T-cell (primary cell): ENCODE measurements around the gene AGBL5. TPM values are rescaled to one million over a fixed set of nuclear protein-coding genes. Genes with fewer than 3 reads are reported as not detected.
A peak's percentile ranks its signal among the peaks of the same experiment; 100 is the strongest.
"Not testable (repeated sequence)": the region's sequence is repeated elsewhere in the genome, so short reads cannot be mapped to it uniquely, and the experiment has no call there.

Experiments used
- ATAC-seq, 4 experiments: fragments of 200-7000 bp in 3 of 4; fragments of 150-1000 bp in 1 of 4; cut with Tn5 transposase; replicated peaks in 1 of 4; 1 replicate in 3 of 4; 2 replicates in 1 of 4; pipeline ENCODE4 v1.10.0; 2021; ENCODE audit warnings: moderate library complexity in 3 of 4, mild to moderate bottlenecking in 2 of 4, moderate number of reproducible peaks in 1 of 4
- CTCF ChIA-PET, 2 donors: fragments of 300-600 bp; sonication (Branson Sonifier 250); formaldehyde crosslinking; loops; one replicate each; lab custom pipeline; 2022; ENCODE audit warnings: antibody characterized with exemption in 2 of 2; lab: Charles Lee
- POLR2A ChIA-PET, 2 donors: fragments of 300-600 bp; sonication (Branson Sonifier 250); formaldehyde crosslinking; loops; one replicate each; lab custom pipeline; 2022; ENCODE audit warnings: antibody characterized with exemption in 2 of 2; lab: Charles Lee
- DNase-seq, 35 experiments: peaks; one replicate each; pipeline versions ENCODE4 v3.0.0 to v3.0.0-alpha.2; 2013 to 2023
- H3K27ac ChIP-seq: one replicate; pipeline ENCODE4 v1.5.1; 2013; ENCODE audit warnings: low read length
- H3K27me3 ChIP-seq, 2 experiments: replicated peaks in 1 of 2; 1 replicate in 1 of 2; 2 replicates in 1 of 2; pipeline versions ENCODE4 v1.6.1 to v1.7.0; 2013; ENCODE audit warnings: low read length in 1 of 2, mixed read lengths in 1 of 2; ENCODE audit not compliant: control insufficient read depth in 2 of 2, insufficient read depth in 2 of 2; ENCODE audit errors: extremely low read depth in 1 of 2
- H3K36me3 ChIP-seq, 2 donors: 1 replicate in 1 of 2; 2 replicates in 1 of 2; pipeline versions ENCODE4 v1.6.1 to v1.7.0; 2013; ENCODE audit warnings: low read length in 1 of 2; ENCODE audit not compliant: control insufficient read depth in 2 of 2, insufficient read depth in 1 of 2; ENCODE audit errors: extremely low read depth in 1 of 2
- H3K4me1 ChIP-seq, 2 experiments: 1 replicate in 1 of 2; 2 replicates in 1 of 2; pipeline versions ENCODE4 v1.6.1 to v1.7.0; 2013; ENCODE audit warnings: low read length in 2 of 2, mixed read lengths in 1 of 2; ENCODE audit not compliant: insufficient read depth in 2 of 2, control insufficient read depth in 1 of 2; ENCODE audit errors: extremely low read depth in 1 of 2
- H3K4me3 ChIP-seq, 2 donors: 1 replicate in 1 of 2; 2 replicates in 1 of 2; pipeline versions ENCODE4 v1.5.1 to v1.7.0; 2013; ENCODE audit warnings: mild to moderate bottlenecking in 2 of 2, low read length in 1 of 2, moderate library complexity in 1 of 2; ENCODE audit not compliant: control insufficient read depth in 1 of 2; ENCODE audit errors: extremely low read depth in 1 of 2
- H3K9me3 ChIP-seq: 2 replicates; pipeline ENCODE4 v1.7.0; 2013
- H3K27ac Mint-ChIP-seq, 2 donors: one replicate each; pipeline ENCODE4 v1.8.0; 2020 to 2021; ENCODE audit warnings: mild to moderate bottlenecking in 2 of 2, mixed read lengths in 2 of 2
- H3K27me3 Mint-ChIP-seq, 2 donors: one replicate each; pipeline ENCODE4 v1.8.0; 2021 to 2022; ENCODE audit warnings: mixed read lengths in 2 of 2
- H3K36me3 Mint-ChIP-seq: one replicate; pipeline ENCODE4 v1.8.0; 2021; ENCODE audit warnings: mixed read lengths
- H3K4me1 Mint-ChIP-seq, 3 donors: one replicate each; pipeline ENCODE4 v1.8.0; 2020 to 2022; ENCODE audit warnings: mixed read lengths in 3 of 3, mild to moderate bottlenecking in 1 of 3
- H3K4me3 Mint-ChIP-seq, 3 donors: one replicate each; pipeline ENCODE4 v1.8.0; 2020 to 2022; ENCODE audit warnings: mild to moderate bottlenecking in 3 of 3, mixed read lengths in 3 of 3, moderate library complexity in 3 of 3
- H3K9me3 Mint-ChIP-seq, 3 donors: one replicate each; pipeline ENCODE4 v1.8.0; 2020 to 2022; ENCODE audit warnings: mixed read lengths in 3 of 3
- WGBS: methylation state at CpG from one replicate; pipeline ENCODE4 v1.1.5; 2013; ENCODE audit warnings: missing lambda C conversion rate; ENCODE audit not compliant: insufficient coverage; 5-methylcytosine and 5-hydroxymethylcytosine counted together
- total RNA-seq, 35 experiments: library from RNA in 6 of 35; stranded (reverse) in 6 of 35; fragments of 120-200 nt in 1 of 35; gene quantifications; one replicate each; pipeline versions ENCODE4 v1.2.1 to v1.2.4 and lab custom pipeline; 2013 to 2026

Gene AGBL5
- total RNA-seq, 5 donors from 2014 or later (not counting 1 experiment from before 2014, with no cell fraction given): 9.5 to 13.3 (median 11.2) TPM

GRCh38 chr2:27119330-27119670, 67.8 kb downstream of the AGBL5 start:
- H3K36me3 Mint-ChIP-seq, ATAC-seq, H3K9me3 Mint-ChIP-seq, POLR2A ChIA-PET, H3K27ac ChIP-seq, CTCF ChIA-PET, H3K36me3 ChIP-seq, DNase-seq, H3K9me3 ChIP-seq: not testable (repeated sequence)
- Mint-ChIP-seq H3K27ac (peak overlapping the region in 1 of 2 donors; percentile 43), H3K4me3 (peak overlapping the region; percentile 59 to 76 (median 71)), H3K4me1 (peaks cover 10 to 23% (median 18%) of the 10 kb centered on the region in 3 donors), H3K27me3 (peaks cover 13 to 33% of the 10 kb centered on the region in 2 donors)
- peak overlapping the region; percentile 25 to 39 for H3K4me3 ChIP-seq
- peaks cover 3 to 28% of the 10 kb centered on the region in 2 experiments for H3K27me3 ChIP-seq
- WGBS: 86% methylated on average over 3 of the region's 8 CpGs
- peaks cover 2 to 25% of the 10 kb centered on the region in 2 experiments for H3K4me1 ChIP-seq

Other genes starting within 250 kb of the AGBL5 start
- not detected for gene DPYSL5, start 203.5 kb upstream of the AGBL5 start, total RNA-seq
- 1 to 10 TPM; 4.0 to 5.1 (median 4.7) TPM for gene MAPRE3, start 81.0 kb upstream of the AGBL5 start, total RNA-seq
- gene TMEM214, start 18.7 kb upstream of the AGBL5 start, total RNA-seq: 10 to 100 TPM; 37.6 to 84.5 (median 71.6) TPM
- gene OST4, start 20.0 kb downstream of the AGBL5 start, total RNA-seq: 100 to 1,000 TPM; 217 to 292 (median 236) TPM
- gene EMILIN1, start 26.9 kb downstream of the AGBL5 start, total RNA-seq: 1 to 10 TPM in 1 of 5 donors, under 1 TPM in 4; 0.28 to 1.1 (median 0.85) TPM
- 1 to 10 TPM; 3.7 to 9.1 (median 6.7) TPM for gene KHK, start 35.1 kb downstream of the AGBL5 start, total RNA-seq
- gene CGREF1, start 67.5 kb downstream of the AGBL5 start, total RNA-seq: 1 to 10 TPM in 1 of 5 donors, under 1 TPM in 3, not detected in 1; 0.21 to 1.1 (median 0.34) TPM
- 1 to 10 TPM in 3 of 5 donors, under 1 TPM in 2; 0.66 to 1.4 (median 1.2) TPM for gene ABHD1, start 72.1 kb downstream of the AGBL5 start, total RNA-seq
- gene PREB, start 83.0 kb downstream of the AGBL5 start, total RNA-seq: 10 to 100 TPM; 23.3 to 62.2 (median 59.9) TPM
- not detected for gene PRR30, start 87.7 kb downstream of the AGBL5 start, total RNA-seq
- not detected for gene TCF23, start 97.3 kb downstream of the AGBL5 start, total RNA-seq
- gene ATRAID, start 160.4 kb downstream of the AGBL5 start, total RNA-seq: 100 to 1,000 TPM in 2 of 5 donors, 10 to 100 TPM in 3; 78.9 to 106 (median 96.0) TPM
- gene SLC5A6, start 160.6 kb downstream of the AGBL5 start, total RNA-seq: 100 to 1,000 TPM in 2 of 5 donors, 10 to 100 TPM in 3; 37.5 to 214 (median 43.0) TPM
- 10 to 100 TPM; 38.5 to 78.2 (median 65.4) TPM for gene CAD, start 165.7 kb downstream of the AGBL5 start, total RNA-seq
- under 1 TPM in 2 of 5 donors, not detected in 3; 0.06 to 0.26 TPM for gene SLC30A3, start 211.4 kb downstream of the AGBL5 start, total RNA-seq
- not detected for gene DNAJC5G, start 223.8 kb downstream of the AGBL5 start, total RNA-seq
- not detected for gene TRIM54, start 230.8 kb downstream of the AGBL5 start, total RNA-seq